ENCODE measurements around the gene SLC25A14. TPM values are rescaled to one million over a fixed set of nuclear protein-coding genes. Genes with fewer than 3 reads are reported as not detected.
A peak's percentile ranks its signal among the peaks of the same experiment; 100 is the strongest.

Gene SLC25A14
- total RNA-seq, 2 donors from 2014 or later, result 11.2 to 18.6 TPM

- H3K9me3 ChIP-seq, result no peaks in the 10 kb centered on the region
- no peaks in the 10 kb centered on the region for H3K36me3 ChIP-seq
- intact Hi-C loops (cut with DNase I), result no loop called here
- 61% methylated on average over 7 of the region's 7 CpGs for WGBS
- H3K27ac ChIP-seq, result no peak overlapping the region
- no peak for DNase-seq (ENCODE audit: low spot score)
- H3K27me3 ChIP-seq (replicated peaks; ENCODE audit: insufficient read depth), result no peaks in the 10 kb centered on the region
- H3K4me1 ChIP-seq (replicated peaks), result no peaks in the 10 kb centered on the region
- H3K4me3 ChIP-seq, result no peak overlapping the region
- no peak for TF ChIP-seq POLR2A (IDR thresholded peaks at IDR 0.05)
- no peak for TF ChIP-seq CTCF (IDR thresholded peaks at IDR 0.05)
- no peak for TF ChIP-seq POLR2AphosphoS5 (IDR thresholded peaks at IDR 0.05)
Observed at GRCh38 chrX:130395341-130395740, 55.6 kb downstream of the SLC25A14 start.

- Histone ChIP-seq H3K4me1 (replicated peaks) (no peaks in the 10 kb centered on the region), H3K9me3 (no peaks in the 10 kb centered on the region), H3K4me3 (peak within 1 kb of the TSS; percentile 50 to 52), H3K27ac (peak within 1 kb of the TSS; percentile 56 to 57), H3K36me3 (no peaks in the 10 kb centered on the region), H3K27me3 (replicated peaks; ENCODE audit: insufficient read depth) (no peaks in the 10 kb centered on the region)
- intact Hi-C loops (cut with DNase I), result no loop called here
- TF ChIP-seq POLR2AphosphoS5 (IDR thresholded peaks at IDR 0.05) (peak; percentile 87), CTCF (IDR thresholded peaks at IDR 0.05) (no peak), POLR2A (IDR thresholded peaks at IDR 0.05) (peak; percentile 39)
- WGBS, result 1% methylated on average over 30 of the region's 47 CpGs
- peak; percentile 46 for DNase-seq (ENCODE audit: low spot score)
Observed at GRCh38 chrX:130401415-130402207, 61.9 kb downstream of the SLC25A14 start, which contains the start of gene RBMX2. Gene RBMX2 (plus strand): TSS chrX:130401987. CDS start chrX:130402033, 46 bp downstream.

- TF ChIP-seq CTCF (IDR thresholded peaks at IDR 0.05) (no peak), POLR2AphosphoS5 (IDR thresholded peaks at IDR 0.05) (no peak)
- Histone ChIP-seq H3K27ac (peak overlapping the region; percentile 56 to 57), H3K4me3 (peak overlapping the region; percentile 50 to 52), H3K27me3 (replicated peaks; ENCODE audit: insufficient read depth) (no peaks in the 10 kb centered on the region), H3K9me3 (no peaks in the 10 kb centered on the region), H3K36me3 (no peaks in the 10 kb centered on the region), H3K4me1 (replicated peaks) (no peaks in the 10 kb centered on the region)
- intact Hi-C loops (cut with DNase I), result no loop called here
- under 1% methylated on average over 9 of the region's 13 CpGs for WGBS
- no peak for DNase-seq (ENCODE audit: low spot score)
Observed at GRCh38 chrX:130402208-130402684, 62.5 kb downstream of the SLC25A14 start.

GRCh38 chrX:130413415-130413814 lies 73.7 kb downstream of the SLC25A14 start:
- 75% methylated on average over 2 of the region's 2 CpGs for WGBS
- Histone ChIP-seq H3K4me3 (no peak overlapping the region), H3K9me3 (no peaks in the 10 kb centered on the region), H3K4me1 (replicated peaks) (no peaks in the 10 kb centered on the region), H3K36me3 (no peaks in the 10 kb centered on the region), H3K27me3 (replicated peaks; ENCODE audit: insufficient read depth) (no peaks in the 10 kb centered on the region), H3K27ac (no peak overlapping the region)
- intact Hi-C loops (cut with DNase I), result no loop called here
- TF ChIP-seq CTCF (IDR thresholded peaks at IDR 0.05) (no peak), POLR2AphosphoS5 (IDR thresholded peaks at IDR 0.05) (no peak), POLR2A (IDR thresholded peaks at IDR 0.05) (no peak)
- no peak for DNase-seq (ENCODE audit: low spot score)

- H3K4me1 ChIP-seq (replicated peaks), result no peaks in the 10 kb centered on the region
- no peak overlapping the region for H3K4me3 ChIP-seq
- intact Hi-C loops (cut with DNase I), result no loop called here
- TF ChIP-seq POLR2AphosphoS5 (IDR thresholded peaks at IDR 0.05), result no peak
- no peak for TF ChIP-seq CTCF (IDR thresholded peaks at IDR 0.05)
- TF ChIP-seq POLR2A (IDR thresholded peaks at IDR 0.05), result no peak
- H3K9me3 ChIP-seq, result no peaks in the 10 kb centered on the region
- no peaks in the 10 kb centered on the region for H3K36me3 ChIP-seq
- no peaks in the 10 kb centered on the region for H3K27me3 ChIP-seq (replicated peaks; ENCODE audit: insufficient read depth)
- 97% methylated on average over 5 of the region's 5 CpGs for WGBS
- no peak overlapping the region for H3K27ac ChIP-seq
- DNase-seq (ENCODE audit: low spot score), result no peak
Observed at GRCh38 chrX:130414800-130415199, 75.1 kb downstream of the SLC25A14 start.

Measured in prostate gland (tissue), 2 donors.